Lower leg skin (tissue), 4 donors: ENCODE results near the gene CAMKMT. TPM values are rescaled to one million over a fixed set of nuclear protein-coding genes. Genes with fewer than 3 reads are reported as not detected.

ENCODE experiments used
- DNase-seq, 2 donors: peaks; one replicate each; pipeline ENCODE4 v3.0.0-alpha.2; 2019; ENCODE audit warnings: low spot score in 2 of 2
- H3K4me3 ChIP-seq: fragments of 200-600 bp; sonication (generic); 2 replicates; pipeline ENCODE4 v1.5.1; 2017; ENCODE audit warnings: mild to moderate bottlenecking, low read depth; ENCODE audit not compliant: poor library complexity, severe bottlenecking
- POLR2A ChIP-seq, 2 donors: fragments of 450-650 bp; IDR thresholded peaks; one replicate each; pipeline ENCODE4 v1.6.1; 2016 to 2017; ENCODE audit warnings: antibody characterized with exemption in 2 of 2, mild to moderate bottlenecking in 1 of 2, moderate library complexity in 1 of 2
- WGBS, 2 donors: methylation state at CpG; one replicate each; pipeline ENCODE4 v1.1.5; 2018; 5-methylcytosine and 5-hydroxymethylcytosine counted together
- intact Hi-C: fragments of 100-400 bp; cut with DNase I; formaldehyde crosslinking; loops from one replicate; pipeline ENCODE4 v1.15.0; 2023; ENCODE audit warnings: low total_unique reads
- total RNA-seq, 4 donors: library from RNA; depleted of rRNA; stranded (reverse); fragments of >200 nt; gene quantifications; one replicate each; pipeline ENCODE4 v1.1.0, GENCODE V29; 2016
- TF ChIP-seq, protein P1 (sequence below), 3 donors: fragments of 450-650 bp; IDR thresholded peaks; one replicate each; pipeline ENCODE4 v1.5.1; 2016; ENCODE audit warnings: antibody characterized with exemption in 3 of 3, mild to moderate bottlenecking in 3 of 3, moderate library complexity in 2 of 3

CAMKMT gene
- total RNA-seq, 4 donors from 2014 or later: 4.2 to 18.3 (median 9.8) TPM

GRCh38 chr2:44671276-44671675 lies 309.5 kb downstream of the CAMKMT start:
- DNase-seq: no peak
- TF ChIP-seq, protein P1, sequence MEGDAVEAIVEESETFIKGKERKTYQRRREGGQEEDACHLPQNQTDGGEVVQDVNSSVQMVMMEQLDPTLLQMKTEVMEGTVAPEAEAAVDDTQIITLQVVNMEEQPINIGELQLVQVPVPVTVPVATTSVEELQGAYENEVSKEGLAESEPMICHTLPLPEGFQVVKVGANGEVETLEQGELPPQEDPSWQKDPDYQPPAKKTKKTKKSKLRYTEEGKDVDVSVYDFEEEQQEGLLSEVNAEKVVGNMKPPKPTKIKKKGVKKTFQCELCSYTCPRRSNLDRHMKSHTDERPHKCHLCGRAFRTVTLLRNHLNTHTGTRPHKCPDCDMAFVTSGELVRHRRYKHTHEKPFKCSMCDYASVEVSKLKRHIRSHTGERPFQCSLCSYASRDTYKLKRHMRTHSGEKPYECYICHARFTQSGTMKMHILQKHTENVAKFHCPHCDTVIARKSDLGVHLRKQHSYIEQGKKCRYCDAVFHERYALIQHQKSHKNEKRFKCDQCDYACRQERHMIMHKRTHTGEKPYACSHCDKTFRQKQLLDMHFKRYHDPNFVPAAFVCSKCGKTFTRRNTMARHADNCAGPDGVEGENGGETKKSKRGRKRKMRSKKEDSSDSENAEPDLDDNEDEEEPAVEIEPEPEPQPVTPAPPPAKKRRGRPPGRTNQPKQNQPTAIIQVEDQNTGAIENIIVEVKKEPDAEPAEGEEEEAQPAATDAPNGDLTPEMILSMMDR (IDR thresholded peaks at IDR 0.05): no peak
- TF ChIP-seq POLR2A (IDR thresholded peaks at IDR 0.05): no peak
- 85 to 95% methylated on average over 2 of the region's 2 CpGs for WGBS, 2 donors
- no peak overlapping the region for H3K4me3 ChIP-seq
- intact Hi-C loops: no loop called here

GRCh38 chr2:44671916-44672315 lies 310.2 kb downstream of the CAMKMT start:
- intact Hi-C loops: no loop called here
- no peak for TF ChIP-seq POLR2A (IDR thresholded peaks at IDR 0.05)
- TF ChIP-seq, protein P1 (IDR thresholded peaks at IDR 0.05): no peak
- no peak overlapping the region for H3K4me3 ChIP-seq
- DNase-seq: no peak
- WGBS, 2 donors: 85 to 86% methylated on average over 5 of the region's 5 CpGs

DNA sequence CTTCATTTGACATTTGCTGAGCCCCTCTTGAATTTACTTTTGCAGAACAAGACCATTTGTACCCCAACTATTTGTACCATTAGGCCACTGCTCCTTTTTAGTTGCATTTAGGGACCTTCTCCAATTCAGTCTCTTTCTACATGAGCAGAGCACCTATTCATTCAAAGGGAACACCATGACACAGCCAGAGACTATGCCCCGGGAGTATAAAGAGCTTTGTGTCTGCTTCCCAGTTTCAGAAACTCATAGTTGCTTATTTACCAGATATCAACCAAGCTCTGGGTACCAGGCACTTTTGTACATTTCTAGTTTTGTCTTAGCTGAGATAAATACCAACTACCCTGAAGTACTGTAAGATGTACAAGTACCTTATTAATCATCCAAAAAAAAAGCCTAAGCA lies 310.7 kb downstream of the CAMKMT start:
- 84 to 97% methylated on average over 1 of the region's 1 CpG for WGBS, 2 donors
- intact Hi-C loops: no loop called here
- no peak for DNase-seq
- no peak for TF ChIP-seq POLR2A (IDR thresholded peaks at IDR 0.05)
- TF ChIP-seq, protein P1 (IDR thresholded peaks at IDR 0.05): no peak
- H3K4me3 ChIP-seq: no peak overlapping the region

- intact Hi-C loops: no loop called here
- no peak for DNase-seq
- no peak overlapping the region for H3K4me3 ChIP-seq
- WGBS, 2 donors: 51 to 58% methylated on average over 4 of the region's 4 CpGs
- no peak for TF ChIP-seq POLR2A (IDR thresholded peaks at IDR 0.05)
- TF ChIP-seq, protein P1 (IDR thresholded peaks at IDR 0.05): no peak
Observed at GRCh38 chr2:44674473-44675284, 312.9 kb downstream of the CAMKMT start.

- DNase-seq: no peak
- 97% methylated on average over 3 of the region's 3 CpGs for WGBS, 2 donors
- intact Hi-C loops: no loop called here
- no peak overlapping the region for H3K4me3 ChIP-seq
- TF ChIP-seq, protein P1 (IDR thresholded peaks at IDR 0.05): no peak
- TF ChIP-seq POLR2A (IDR thresholded peaks at IDR 0.05): no peak
Observed at GRCh38 chr2:44676379-44676778, 314.6 kb downstream of the CAMKMT start.

DNA sequence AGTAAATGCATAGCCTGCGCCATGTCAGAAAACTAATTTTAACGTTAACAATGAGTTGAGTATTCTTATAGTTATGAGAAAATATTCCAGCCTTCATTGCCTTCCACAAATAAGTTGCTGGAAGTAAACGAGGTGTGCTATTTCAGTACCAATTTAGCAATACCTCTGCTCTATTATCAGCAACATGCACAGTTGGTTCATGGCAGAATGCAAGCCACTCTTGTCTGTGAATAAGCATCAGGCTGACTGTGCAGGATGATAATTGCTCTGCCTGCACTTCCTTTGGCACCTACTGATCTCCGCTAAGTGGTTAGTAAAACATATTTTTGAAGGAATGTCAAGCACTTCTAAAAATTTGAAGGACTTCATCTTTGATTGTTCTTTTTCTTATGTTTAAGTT lies 317.8 kb downstream of the CAMKMT start:
- WGBS, 2 donors: 88% methylated on average over 4 of the region's 4 CpGs
- intact Hi-C loops: no loop called here
- no peak overlapping the region for H3K4me3 ChIP-seq

More for the DNA sequence above, 317.8 kb downstream of the CAMKMT start:
- TF ChIP-seq, protein P1 (IDR thresholded peaks at IDR 0.05): no peak
- no peak for TF ChIP-seq POLR2A (IDR thresholded peaks at IDR 0.05)
- no peak for DNase-seq
